GM18502 (cell line): ENCODE results near the gene PGAP1.
A peak's percentile ranks its signal among the peaks of the same experiment; 100 is the strongest.

ENCODE experiments used
- ATAC-seq: cut with Tn5 transposase; IDR thresholded peaks from one replicate; pipeline ENCODE4 v1.9.1; 2021; ENCODE audit warnings: mild to moderate bottlenecking; ENCODE audit not compliant: unreplicated experiment, poor library complexity

PGAP1 gene

GRCh38 chr2:196809260-196809659 is 117.2 kb downstream of the PGAP1 start, which contains the start of gene C2orf66:
Gene C2orf66 (minus strand): TSS chr2:196809355. CDS start chr2:196809336, 19 bp downstream.
- ATAC-seq = no peak

- ATAC-seq = no peak
Measured at GRCh38 chr2:196808083-196808665, 118.3 kb downstream of the PGAP1 start.

GRCh38 chr2:196804381-196804780 is 122.1 kb downstream of the PGAP1 start:
- ATAC-seq = no peak

- no peak for ATAC-seq
Measured at GRCh38 chr2:196802401-196802800, 124.1 kb downstream of the PGAP1 start.

GRCh38 chr2:196801674-196802261 is 124.7 kb downstream of the PGAP1 start:
- no peak for ATAC-seq

- ATAC-seq = peak; percentile 2
Measured at GRCh38 chr2:196798980-196799379, 127.5 kb downstream of the PGAP1 start.

- ATAC-seq = no peak
Measured at GRCh38 chr2:196792865-196793264, 133.6 kb downstream of the PGAP1 start.

GRCh38 chr2:196783431-196784094 is 142.9 kb downstream of the PGAP1 start:
- peak; percentile 67 for ATAC-seq
